Posterior cingulate gyrus (tissue), 11 donors: ENCODE measurements around the gene TTC19.
"Not testable (repeated sequence)": the region's sequence is repeated elsewhere in the genome, so short reads cannot be mapped to it uniquely, and the experiment has no call there.

Source experiments
- DNase-seq, 10 donors: peaks; one replicate each; pipeline versions ENCODE4 v3.0.0 to v3.0.0-alpha.2; 2020 to 2021; ENCODE audit warnings: mixed read lengths in 3 of 10
- intact Hi-C: fragments of 100-400 bp; cut with DNase I; formaldehyde crosslinking; loops from one replicate; pipeline ENCODE4 v1.15.1; 2023

The TTC19 gene

DNA sequence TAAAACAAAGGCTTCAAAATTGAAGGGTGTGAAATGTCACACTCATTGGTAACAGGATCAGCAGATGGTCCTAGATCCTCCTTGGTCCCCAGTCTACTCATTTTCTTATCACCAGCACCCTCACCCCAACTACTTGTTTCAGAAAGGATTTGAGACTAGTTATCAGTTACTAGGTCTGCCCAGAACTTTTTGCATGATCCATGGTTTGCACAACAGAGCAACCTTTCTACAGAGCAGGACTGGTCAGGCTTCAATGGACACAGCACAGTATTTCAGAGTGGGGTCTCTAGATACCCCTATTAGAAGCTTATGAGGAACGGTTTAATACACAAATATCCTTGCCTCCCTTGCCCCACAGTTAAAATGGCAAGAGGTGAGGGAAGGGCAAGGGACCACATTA, 25.6 kb downstream of the TTC19 start:
- intact Hi-C loops, result no loop called here
- DNase-seq, result no peak

DNA sequence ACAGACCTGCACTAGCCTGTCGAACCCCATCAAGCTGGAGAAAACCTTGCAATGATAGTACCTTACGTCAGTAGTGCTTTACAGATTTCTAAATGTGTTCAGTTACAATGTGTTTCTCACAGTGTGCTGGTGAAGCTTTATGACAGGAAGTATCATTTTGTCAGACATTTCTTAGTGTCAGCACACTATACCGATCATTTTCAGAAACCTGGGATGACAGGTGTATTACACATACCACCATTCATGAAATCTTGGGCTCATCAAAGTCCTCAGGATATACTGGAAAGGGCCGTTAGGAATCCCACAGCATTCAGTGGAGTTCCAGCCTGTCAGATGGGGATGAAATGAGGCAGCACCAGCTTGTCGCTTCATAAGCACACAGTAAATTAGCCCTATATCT, 27.3 kb downstream of the TTC19 start:
- intact Hi-C loops, result no loop called here
- DNase-seq, result no peak

DNA sequence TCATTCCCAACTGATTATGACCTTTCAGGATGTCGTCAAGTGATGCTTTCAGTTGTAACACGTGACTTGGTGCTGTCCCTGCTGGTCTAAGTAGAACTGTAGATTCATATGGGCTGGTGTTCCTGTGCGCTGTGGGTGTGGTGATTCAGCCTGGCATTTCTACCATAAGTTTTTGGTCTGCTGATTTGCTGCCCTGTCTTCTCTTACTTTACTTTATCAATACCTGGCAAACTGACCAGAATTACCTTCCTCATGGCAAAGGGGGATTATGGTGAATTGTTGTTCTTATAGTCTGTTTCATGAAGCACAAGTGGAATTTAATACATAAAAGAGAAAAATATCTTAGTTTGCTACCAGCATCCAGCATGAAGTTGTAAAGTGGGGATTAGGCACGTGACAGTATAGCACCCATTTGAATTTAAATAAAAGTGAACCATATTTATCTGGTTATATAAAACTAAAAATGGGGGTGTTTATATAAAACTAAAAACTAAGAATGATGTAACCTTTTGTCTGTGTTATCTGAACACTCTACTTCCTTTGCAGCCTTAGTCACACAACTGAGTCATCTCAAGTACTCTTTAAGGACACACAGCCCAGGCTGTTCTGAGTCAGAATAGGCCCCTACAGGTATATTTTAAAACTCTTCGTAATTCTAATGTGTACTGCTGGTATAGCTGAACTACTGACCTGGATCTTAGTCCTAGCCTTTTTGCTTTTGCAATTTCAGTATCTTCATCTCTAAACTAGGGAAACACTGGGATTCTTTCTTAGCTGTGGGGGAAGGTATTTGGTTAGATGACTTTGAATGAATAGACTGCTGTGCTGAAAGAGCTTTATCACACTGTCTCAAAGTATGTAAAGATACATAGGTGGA, 28.3 kb downstream of the TTC19 start:
- intact Hi-C loops, result no loop called here
- no peak for DNase-seq

DNA sequence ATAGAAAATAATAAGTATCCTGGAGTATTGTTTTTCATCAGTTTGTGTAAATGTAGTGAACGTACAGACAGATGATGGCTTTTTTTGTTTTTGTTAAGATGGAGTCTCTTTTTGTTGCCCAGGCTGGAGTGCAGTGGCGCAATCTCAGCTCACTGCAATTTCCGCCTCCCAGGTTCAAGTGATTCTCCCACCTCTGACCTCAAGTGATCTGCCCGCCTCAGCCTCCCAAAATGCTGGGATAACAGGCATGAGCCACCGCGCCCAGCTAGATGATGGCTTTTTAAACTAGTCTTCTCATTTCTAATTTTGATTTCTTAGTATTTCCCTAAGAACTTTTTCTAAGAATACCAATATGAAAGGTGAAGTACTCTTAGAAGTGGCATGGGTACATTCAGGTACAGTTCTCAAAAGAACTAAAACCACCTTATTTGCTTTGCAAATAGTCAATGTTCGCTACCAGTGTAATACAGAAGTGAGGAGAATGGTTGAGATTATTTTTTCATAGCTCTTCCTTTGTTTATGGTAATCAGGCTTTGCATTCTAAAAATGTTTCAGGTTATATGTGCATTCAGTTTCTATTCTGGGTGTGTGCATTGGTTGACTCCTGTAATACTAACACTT, 34.2 kb downstream of the TTC19 start:
- no peak for DNase-seq
- intact Hi-C loops, result no loop called here

DNA sequence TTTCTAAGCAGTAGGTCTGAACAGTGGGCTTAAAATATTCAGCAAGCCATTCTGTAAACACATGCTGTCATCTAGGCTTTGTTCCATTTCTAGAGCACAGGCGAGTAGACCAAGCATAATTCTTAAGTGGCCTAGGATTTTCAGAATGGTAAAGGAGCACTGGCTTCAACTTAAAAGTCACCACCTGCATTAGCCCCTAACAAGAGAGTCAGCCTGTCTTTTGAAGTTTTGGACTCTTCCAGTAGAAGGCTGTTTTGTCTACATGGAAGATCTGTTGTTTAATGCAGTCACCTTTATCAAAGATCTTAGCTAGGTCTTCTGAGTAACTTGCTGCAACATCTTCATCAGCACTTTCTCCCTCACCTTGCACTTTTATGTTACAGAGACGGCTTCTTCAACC, 36.6 kb downstream of the TTC19 start:
- intact Hi-C loops, result no loop called here
- no peak for DNase-seq

DNA sequence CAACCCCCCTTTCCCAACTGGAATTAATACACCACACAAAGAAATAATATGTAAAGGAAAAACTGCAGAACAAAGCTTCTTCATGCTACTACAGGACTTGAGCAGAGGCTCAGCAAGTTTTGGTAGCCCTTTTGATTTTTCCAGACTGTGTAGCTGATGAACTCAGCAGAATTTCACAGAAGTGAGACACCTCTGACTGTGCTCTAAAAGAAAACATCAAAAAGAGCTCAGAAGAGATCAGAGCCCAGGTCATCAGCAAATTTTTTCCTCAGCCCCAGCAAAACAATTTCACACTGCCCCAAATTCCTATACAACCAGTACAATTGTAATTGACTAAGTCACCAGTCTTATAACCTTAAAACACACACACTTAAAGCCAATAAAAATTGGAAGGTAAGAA, 38.0 kb downstream of the TTC19 start:
- intact Hi-C loops, result no loop called here

DNA sequence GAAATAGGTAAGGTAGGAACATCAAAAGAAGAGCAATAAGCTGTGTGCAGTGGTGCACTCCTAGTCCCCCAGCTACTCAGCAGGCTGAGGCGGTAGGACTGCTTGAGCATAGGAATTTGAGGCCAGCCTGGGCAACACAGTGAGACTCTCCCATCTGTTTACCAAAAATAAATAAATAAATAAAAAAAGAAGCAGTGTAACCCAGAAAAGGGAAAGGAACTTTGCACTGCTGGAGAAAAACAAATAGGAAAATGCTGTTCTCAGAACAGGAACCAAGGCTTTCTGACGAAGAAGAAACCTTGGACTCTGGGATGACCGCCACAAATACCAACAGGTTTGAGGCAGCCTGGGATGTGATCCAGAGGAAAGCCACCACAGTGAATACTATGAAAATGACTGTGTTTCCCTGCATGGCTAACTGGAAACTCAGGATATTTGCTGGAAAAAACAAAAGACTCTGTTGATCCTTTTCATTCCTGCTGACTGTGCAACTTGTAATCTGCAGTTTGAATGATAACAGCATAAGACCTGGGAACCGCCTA, 41.2 kb downstream of the TTC19 start:
- DNase-seq, result no peak
- intact Hi-C loops, result no loop called here

More for the DNA sequence above, 38.0 kb downstream of the TTC19 start:
- DNase-seq, result no peak

DNA sequence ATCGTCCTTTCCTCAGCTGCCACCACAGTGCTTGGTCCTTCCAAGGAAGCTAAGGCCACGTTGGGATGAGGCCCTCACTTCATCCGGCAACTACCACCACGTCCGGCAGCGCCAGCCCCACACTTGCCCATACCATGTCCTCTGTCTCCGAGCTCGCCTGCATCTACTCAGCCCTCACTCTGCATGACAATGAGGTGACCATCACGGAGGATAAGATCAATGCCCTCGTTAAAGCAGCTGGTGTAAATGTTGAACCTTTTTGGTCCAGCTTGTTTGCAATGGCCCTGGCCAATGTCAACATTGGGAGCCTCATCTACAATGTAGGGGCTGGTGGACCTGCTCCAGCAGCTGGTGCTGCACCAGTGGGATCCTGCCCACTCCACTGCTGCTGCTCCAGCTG, 44.9 kb downstream of the TTC19 start:
- intact Hi-C loops, result no loop called here
- DNase-seq, result no peak

DNA sequence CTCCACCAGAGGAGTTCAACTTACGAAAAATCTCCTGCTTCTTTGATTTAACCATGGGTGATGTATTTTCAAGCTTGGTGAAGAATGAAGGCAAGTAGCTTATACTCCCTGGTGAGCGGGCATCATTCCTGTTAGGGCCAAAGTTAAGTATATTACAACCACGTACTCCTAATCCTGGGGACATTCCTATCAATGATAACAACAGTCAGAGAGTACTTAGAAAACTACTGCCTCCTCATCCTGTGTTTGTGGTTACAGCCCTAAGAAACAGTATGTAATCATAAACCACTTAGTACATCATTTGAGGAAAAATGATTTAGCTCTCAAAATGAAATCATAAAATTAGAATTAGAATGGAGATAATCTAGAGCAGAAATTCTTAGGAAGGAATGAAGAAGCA, 47.3 kb downstream of the TTC19 start:
- intact Hi-C loops, result no loop called here

DNA sequence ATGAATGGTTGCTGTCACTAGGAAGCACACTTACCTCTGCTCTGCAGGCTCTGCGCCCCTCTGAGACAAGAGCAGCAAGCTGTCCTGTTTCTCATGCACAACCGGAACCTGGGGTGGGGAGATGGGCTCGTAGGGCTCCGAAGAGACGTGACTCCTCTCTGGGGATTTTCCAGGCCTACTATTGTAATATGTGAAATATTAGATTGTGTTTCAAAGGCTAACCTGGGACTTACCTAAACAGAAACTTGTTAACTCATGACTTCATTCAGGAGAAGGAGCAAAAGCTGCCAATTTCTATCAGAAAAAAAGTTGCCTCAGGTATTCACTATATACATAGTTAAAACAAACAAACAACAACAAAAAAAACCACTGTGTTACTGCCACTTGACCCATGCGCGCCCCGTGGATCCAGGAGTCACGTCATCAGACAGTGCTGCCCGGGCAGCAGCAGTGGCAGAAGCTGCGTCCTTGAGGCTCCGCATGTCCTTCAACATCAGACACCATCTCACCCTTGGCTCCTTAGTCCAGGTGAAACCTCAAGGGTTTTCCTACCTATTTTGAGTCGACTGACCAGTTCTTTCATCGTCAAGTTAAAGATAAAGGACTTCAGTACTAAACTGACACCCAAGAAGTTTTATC, 49.3 kb downstream of the TTC19 start:
- intact Hi-C loops, result no loop called here
- no peak for DNase-seq

More for the DNA sequence above, 47.3 kb downstream of the TTC19 start:
- DNase-seq, result no peak

DNA sequence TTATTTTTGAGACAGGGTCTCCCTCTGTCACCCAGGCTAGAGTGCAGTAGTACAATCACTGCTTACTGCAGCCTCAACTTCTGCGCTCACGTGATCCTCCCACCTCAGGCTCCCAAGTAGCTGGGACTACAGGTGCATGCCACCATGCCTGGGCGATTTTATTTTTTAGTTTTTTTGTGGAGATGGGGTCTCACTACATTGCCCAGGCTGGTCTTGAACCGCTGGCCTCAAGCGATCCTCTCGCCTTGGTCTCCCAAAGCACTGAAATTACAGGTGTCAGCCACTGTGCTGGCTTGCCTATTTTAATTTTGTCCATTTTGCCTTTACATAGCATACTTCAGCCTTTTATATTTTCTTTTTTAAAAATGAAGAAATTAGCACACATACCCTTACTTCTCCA, 51.2 kb downstream of the TTC19 start:
- intact Hi-C loops, result no loop called here
- no peak for DNase-seq

DNA sequence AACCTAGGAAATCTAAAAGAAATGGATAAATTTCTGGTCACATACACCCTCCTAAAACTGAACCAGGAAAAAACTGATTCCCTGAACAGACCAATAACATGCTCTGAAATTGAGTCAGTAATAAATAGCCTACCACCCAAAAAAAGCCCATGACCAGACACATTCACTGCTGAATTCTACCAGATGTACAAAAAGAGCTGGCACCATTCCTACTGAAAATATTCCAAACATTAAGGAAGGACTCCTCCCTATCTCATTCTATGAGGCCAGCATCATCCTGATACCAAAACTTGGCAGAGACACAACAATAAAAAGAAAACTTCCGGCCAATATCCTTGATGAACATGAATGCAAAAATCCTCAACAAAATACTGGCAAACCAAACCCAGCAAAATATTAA, 52.9 kb downstream of the TTC19 start:
- intact Hi-C loops, result no loop called here
- DNase-seq, result no peak

DNA sequence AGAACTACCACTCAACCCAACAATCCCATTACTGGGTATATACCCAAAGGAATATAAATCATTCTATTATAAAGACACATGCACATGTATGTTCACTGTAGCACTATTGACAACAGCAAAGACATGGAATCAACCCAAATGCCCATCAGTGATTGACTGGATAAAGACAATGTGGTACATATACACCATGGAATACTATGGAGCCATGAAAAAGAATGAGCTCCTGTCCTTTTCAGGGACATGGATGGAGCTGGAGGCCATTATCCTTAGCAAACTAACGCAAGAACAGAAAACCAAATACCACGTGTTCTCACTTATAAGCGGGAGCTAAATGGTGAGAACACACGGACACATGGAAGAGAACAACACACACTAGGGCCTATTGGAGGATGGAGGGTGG, 55.5 kb downstream of the TTC19 start:
- intact Hi-C loops, DNase-seq: not testable (repeated sequence)

DNA sequence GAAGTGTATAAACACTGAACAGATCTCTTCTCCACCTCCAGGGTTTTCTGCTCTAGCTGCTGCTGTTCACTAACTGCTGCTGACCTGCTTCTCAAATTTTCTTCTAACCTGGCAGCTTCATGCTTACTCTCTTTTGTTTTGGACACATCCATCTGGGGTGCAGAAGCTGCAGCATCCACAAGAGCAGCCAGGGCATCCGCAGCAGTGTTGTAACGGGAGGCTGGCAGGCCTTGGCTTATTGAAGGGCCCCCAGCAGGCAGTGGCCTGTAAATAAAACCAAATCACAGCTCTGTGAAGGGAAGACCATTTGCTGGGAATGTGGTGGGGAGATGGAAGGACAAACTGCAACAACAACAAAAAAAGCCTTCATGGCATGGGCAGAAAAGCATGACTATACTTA, 62.0 kb downstream of the TTC19 start:
- peak in 4 of 10 donors; percentile 11 to 80 (median 51) for DNase-seq

DNA sequence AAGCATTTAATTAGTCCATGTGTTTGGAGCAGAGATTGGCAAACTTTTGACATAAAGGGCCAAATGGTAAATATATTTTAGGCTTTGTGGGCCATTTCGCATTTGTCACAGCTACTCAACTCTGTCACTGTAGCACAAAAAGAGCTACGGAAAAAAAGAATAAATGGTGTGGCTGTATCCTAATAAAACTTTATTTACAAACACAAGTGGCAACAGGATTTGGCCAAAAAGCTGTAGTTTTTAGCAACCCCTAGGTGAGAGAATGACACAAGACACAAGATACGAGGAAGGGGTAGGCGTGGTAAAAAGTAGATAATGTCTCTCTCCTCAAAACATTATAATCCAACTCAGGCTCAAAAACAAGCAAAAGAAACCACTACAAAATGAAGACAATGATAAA, 66.5 kb downstream of the TTC19 start:
- intact Hi-C loops, result no loop called here

More for the DNA sequence above, 62.0 kb downstream of the TTC19 start:
- intact Hi-C loops, result no loop called here

DNA sequence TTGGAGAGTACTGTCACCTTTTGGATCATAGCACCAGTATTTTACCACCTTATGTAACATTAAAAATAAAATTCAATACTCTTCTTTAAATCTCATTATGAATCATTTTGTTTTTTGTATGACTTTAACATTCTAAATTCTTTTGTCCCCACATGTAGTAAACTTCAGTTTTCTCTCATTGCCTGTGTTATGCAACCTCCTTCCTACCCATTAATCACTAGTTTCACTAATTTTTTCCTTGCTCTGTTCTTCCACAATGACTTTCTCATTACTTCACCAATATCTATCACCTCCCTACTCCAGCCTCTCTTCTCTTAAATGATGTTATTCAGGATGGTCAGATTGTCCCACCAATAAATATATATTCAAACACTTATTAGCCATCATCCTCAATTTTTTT, 68.7 kb downstream of the TTC19 start:
- intact Hi-C loops, result no loop called here
- no peak for DNase-seq

More for the DNA sequence above, 66.5 kb downstream of the TTC19 start:
- DNase-seq, result no peak

DNA sequence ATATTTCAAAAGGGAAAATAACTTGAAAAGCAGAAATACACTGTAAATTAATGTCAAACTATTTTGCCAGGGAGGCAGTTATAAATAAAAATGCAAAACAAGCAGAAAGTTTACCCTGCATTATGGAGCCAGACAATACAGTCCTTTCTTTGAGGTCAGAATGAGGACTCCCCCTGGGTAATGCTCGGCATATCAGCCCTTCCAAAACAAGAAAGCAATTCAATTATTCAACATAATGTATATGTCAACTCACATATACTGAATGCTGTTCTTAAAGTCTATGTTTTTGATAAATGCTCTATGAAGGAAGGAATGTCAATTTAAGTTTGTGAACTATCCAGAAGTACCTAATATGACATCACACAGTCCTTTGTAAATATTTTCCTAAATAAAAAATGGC, 72.4 kb downstream of the TTC19 start:
- no peak for DNase-seq
- intact Hi-C loops, result no loop called here

DNA sequence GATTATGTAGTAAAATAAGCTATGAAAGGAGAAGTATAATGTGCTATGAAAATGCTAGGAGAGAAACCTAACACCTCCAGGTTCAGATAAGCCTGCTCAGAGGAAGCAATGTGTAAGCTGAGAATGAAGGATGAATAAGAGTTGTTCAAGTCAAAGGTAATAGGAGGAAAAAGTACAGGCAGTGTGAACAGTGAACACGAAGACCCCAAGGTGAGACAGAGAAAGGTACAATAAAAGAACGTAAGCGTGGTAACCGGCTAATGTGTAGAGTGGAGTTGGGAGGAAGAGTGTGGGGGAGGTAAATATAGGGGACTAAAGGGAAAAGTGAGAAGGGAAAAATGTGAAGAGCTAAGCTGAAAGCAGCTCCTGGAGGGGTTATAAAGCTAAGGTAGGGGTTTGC, 74.2 kb downstream of the TTC19 start:
- no peak for DNase-seq
- intact Hi-C loops, result no loop called here

DNA sequence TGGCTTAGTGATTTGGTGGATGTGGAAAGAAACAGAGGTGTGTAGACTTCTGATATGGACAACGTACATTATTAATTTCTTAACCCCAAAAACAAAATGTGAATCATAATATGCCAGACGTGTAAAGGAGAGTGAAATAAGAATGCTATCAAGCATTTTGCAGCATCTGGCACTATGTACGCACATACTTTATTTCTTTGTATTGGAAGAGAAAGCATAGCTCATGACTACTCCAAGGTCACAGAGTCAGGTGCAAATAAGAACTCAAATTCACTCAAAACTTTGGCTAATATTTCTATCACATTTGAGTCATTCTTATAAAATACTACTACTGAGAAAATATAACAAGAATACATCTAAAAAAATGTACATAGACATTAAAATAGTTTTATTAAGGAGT, 74.8 kb downstream of the TTC19 start:
- intact Hi-C loops, result no loop called here
- DNase-seq, result no peak

DNA sequence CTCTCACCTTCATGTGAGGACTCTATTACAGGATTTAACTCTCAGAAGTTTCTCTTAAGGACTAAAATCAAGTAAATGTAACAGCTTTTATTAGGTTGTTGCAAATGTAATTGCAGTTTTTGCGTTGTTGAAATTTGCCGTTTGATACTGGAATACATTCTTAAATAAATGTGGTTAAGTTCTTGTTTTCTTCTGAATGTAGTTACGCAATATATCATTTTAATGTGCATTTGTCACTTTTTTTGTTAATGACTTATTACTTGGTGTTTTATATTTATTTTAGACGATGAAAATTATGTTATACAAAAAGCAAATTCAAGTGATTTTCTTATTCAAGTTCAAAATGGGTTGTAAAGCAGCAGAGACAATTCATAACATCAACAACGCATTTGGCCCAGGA, 76.3 kb downstream of the TTC19 start:
- DNase-seq, result no peak
- intact Hi-C loops, result no loop called here
